GM12801 (cell line): Measurements from ENCODE around the gene MB.

ENCODE experiments used
- TF ChIP-seq, protein P1 (sequence below): IDR thresholded peaks from one replicate; pipeline ENCODE4 v1.5.1; 2011; ENCODE audit warnings: control low read depth; ENCODE audit not compliant: insufficient read length; ENCODE audit errors: extremely low read depth

Gene MB

DNA sequence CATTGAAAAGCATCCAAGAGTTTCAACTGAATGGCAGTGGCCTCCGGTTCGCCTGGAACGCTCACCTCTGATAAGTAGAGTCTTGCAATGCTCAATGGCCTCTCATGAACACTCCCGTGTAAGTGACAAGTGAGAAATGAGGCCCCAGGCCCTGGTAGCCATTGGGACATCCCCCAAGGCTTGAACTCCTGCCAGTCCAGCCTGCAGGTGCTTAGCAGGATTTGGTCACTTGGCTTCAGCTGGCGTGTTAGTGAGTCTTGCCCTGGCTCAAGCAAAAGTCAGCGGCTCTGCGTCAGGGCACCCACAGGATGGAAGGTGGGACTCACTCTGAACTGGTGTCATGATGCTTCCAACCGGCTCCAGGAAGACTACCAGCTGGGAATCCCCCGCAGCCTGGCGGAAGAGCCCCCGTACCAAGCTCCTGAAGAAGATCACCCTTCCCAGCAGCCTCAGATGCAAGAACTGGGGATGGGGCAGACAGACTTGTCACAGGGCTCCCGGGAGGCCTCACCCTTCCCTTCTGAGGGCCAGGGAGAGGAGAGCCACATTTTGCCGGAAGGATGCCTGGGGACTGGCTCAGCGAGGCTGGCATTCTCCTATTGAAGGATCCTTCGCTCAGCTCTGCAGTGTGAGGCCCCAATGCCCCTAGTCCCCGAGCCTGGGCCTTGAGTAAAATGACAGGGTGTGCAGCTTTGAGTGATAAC is 19.3 kb downstream of the MB start:
- TF ChIP-seq, protein P1, sequence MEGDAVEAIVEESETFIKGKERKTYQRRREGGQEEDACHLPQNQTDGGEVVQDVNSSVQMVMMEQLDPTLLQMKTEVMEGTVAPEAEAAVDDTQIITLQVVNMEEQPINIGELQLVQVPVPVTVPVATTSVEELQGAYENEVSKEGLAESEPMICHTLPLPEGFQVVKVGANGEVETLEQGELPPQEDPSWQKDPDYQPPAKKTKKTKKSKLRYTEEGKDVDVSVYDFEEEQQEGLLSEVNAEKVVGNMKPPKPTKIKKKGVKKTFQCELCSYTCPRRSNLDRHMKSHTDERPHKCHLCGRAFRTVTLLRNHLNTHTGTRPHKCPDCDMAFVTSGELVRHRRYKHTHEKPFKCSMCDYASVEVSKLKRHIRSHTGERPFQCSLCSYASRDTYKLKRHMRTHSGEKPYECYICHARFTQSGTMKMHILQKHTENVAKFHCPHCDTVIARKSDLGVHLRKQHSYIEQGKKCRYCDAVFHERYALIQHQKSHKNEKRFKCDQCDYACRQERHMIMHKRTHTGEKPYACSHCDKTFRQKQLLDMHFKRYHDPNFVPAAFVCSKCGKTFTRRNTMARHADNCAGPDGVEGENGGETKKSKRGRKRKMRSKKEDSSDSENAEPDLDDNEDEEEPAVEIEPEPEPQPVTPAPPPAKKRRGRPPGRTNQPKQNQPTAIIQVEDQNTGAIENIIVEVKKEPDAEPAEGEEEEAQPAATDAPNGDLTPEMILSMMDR, result no peak

DNA sequence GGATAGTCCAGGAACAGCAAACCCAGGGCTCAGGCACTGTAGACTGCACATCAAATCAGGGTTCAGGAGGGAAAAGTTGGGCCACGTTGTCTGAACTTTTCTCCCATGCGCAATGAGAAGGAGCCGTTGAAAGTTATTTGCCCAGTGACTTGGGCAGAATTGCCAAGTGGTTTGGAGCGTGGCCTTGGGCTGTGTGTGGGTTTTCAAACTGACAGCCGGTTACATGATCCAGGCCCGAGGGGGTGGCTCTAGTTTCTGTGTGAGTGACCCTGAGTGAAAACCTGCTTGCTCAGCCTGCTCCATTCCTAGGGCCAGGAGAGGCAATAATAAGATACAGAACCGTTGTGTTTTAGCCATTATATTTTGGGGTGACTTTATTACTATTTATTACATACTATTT is 20.3 kb downstream of the MB start:
- TF ChIP-seq, protein P1, result no peak

DNA sequence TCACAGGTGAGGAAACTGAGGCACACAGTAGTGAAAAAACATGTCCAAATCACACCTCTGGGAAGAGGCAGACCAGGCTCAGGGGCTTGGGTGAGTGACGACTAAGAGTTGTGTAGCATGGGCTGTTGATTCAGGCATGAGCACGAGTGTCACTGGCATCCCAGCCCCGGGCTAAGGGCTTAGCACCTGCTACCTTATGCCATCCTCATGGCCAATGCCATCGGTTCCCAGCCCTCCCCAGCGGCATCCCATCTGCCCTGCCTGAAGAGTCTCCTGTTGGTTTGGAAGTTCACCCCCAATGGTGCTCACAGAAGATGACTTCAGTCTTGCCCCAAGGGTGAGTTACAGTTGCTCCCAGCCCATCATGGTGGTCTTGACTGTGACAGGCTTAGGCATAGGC is 22.4 kb downstream of the MB start:
- TF ChIP-seq, protein P1, result no peak

DNA sequence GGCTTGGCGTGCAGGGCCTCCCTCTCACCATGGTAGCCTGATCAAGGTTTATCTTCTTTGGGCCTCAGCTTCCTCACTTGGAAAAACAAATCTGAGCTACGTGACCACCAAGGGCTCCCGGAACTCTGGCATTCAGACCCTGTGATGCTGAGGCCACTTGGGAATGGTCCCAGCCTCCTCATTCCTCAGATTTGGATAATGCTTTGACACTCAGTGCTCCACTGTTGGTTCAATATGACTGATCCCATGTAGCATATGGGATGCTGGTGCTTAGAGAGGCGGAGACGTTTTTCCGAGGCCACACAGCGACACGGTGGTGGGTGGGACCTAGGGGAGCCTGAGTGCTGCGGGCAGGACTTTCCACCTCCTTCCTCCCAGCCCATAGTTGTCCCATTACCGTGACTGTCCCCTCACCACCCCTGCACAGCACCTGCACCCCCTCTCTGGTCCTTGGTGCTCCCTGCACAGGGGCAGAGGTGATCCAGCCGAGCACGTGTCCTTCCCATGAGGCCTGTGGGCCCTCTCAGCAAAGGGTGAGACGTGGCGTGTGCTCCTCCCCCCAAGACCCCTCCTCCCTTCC is 23.1 kb downstream of the MB start:
- TF ChIP-seq, protein P1, result no peak

DNA sequence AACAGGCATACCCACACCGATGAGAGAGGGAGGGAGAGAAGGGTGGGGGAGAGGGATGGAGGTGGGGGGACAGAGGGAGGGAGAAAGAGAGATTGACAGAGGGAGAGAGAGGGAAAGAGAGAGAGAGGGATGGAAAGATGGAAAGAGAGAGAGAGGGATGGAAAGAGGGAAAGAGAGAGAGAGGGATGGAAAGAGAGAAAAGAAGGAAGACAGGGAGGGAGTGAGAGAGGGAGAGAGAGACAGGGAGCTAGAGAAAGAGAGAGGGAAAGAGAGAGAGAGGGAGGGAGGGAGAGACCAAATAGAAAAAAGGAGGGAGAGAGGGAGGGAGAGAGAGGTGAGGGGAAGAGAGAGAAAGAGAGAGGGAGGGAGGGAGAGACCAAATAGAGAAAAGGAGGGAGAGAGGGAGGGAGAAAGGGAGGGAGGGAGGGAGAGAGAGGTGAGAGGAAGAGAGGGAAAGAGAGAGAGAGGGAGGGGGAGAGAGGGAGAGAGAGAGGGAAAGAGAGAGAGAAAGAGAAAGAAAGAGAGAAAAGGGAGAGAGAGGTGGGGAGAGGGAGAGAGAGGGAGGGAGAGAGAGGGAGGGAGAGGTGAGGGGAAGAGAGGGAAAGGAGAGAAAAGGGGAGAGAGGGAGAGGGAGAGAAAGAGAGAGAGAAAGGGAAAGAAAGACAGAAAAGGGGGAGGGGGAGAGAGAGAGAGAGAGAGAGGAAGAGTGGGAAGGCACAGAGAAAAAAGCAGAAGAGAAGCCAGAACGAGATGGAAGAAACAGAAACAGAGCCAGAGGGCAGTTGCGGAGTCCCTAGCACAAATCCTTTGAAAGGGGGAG is 23.8 kb downstream of the MB start:
- TF ChIP-seq, protein P1, result no peak

DNA sequence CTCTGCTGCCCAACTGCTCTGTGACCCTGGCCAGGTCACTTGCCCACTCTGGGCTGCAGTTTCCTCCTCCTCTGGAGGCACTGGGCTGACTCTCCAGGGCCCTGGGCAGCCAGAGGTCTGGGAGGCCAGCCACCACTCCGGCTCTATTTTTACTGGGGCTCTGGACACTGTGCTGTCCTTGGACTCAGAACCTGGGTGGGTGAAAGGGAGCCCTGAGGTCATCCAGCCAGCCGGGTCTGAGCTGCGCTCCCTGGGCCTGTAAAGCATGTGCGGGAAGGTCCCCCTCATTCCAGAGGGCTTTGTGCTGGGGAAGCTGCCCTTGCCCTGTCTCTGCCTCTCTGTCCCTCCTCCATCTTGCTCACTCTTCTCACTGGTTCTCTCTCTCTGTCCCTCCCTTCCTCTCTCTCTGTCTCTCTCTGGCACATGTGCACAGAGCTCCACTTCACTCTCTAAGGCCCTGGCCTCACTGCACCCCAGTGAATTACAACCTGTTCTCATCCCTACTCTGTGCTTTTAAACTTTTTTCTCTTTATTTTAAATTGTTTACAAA is 24.6 kb downstream of the MB start:
- TF ChIP-seq, protein P1, result no peak

DNA sequence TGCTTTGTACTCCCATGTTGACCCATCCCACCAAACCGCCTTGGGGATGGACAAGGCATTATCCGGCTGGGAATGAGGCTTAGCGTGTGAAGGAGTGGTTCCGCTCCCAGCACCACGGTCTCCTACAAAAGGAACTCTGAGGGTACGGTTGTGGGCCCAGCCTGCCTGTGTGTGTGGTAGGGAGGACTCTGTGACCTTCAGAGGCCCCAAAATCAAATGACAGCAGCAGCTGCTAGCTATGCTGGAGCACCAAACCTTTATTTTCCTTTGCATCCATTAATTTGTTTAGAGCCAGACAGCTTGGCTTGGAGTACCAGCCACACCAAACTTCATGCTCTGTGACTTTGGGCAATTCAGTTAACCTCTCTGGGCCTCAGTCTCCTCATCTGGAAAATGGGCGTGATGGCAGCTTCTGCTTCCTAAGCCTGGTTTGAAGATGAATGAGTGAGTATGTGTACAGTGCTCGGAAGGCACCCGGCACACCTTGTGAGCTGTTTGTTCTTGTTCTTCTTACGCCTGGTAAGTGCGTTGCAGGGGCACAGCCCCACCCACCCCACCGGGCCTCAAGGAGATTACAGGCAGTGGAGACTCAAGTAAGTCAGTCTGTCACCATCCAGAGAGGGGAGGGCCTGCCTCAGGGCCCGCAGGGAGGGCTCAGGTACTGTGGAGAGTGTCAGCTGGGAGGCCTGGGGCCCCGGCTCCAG is 25.3 kb downstream of the MB start:
- TF ChIP-seq, protein P1, result no peak
